ENCODE measurements around the gene FSTL5.

FSTL5 gene

DNA sequence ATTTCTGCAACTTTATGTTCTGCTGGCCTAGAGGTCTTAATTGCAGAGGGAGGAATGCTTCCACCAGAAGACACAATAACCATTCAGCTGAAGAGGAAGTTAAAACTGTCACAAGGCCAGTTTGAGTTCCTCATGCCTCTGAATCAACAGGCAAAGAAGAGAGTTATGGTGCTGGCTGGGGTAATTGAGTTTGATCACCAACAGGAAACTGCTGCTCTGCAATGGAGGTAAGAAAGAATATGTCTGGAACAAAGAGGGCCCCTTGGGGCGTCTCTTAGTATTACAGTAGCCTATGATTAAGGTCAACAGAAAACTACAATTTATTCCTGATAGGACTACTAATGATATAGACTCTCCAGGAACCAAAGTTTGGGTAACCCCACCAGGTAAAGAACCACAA, 744.0 kb downstream of the FSTL5 start:
- no peak for DNase-seq

DNA sequence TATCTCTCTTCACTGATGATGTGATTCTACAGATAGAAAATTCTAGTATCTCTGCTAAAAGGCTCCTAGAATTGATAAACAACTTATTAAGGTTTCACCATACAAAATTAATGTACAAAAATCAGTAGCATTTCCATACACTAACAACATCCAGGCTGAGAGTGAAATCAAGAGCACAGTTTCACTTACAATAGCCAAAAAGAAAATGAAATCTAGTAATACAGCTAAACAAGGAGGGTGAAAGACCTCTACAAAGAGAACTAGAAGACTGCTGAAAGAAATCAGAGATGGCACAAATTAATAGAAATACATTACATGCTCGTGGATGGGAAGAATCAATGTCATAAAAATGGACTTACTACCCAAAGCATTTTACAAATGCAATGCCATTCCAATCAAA, 751.9 kb downstream of the FSTL5 start:
- no peak for DNase-seq

DNA sequence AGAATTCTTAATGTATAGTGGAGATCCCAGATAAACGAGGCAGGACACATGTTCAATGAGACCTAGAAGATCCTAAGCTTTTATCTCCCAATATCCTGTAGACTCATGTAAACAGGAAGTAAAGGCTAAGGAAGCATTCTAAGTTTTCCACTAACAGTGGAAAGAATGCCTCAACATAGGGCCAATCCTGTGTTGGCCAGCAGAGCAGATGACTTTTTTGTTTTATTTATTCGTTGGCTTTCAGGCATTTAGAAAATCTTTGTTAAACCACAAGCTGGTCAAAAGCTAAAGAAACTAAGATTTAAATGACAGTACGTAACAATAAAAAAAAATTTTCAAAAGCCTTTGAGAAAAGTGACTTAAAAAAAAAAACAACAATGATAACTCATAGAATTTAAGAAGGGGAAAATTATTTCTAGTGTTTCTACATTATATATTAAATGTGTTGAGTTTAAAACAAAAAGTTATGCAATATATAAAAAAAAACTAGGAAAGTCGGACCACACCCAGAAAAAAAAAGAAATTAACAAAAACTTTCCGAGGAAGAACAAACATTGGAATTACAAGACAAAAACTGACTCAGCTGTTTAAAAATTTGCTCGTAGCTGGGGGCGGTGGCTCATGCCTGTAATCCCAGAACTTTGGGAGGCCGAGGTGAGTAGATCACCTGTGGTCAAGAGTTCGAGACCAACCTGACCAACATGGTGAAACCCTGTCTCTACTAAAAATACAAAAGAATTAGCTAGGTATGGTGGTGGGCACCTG, 759.3 kb downstream of the FSTL5 start:
- DNase-seq, result no peak

GRCh38 chr4:161403781-161404180, 760.0 kb downstream of the FSTL5 start:
- DNase-seq, result no peak

GRCh38 chr4:161393602-161394001, 770.2 kb downstream of the FSTL5 start:
- no peak for DNase-seq

- no peak for DNase-seq
Observed at GRCh38 chr4:161382655-161383054, 781.1 kb downstream of the FSTL5 start.

DNA sequence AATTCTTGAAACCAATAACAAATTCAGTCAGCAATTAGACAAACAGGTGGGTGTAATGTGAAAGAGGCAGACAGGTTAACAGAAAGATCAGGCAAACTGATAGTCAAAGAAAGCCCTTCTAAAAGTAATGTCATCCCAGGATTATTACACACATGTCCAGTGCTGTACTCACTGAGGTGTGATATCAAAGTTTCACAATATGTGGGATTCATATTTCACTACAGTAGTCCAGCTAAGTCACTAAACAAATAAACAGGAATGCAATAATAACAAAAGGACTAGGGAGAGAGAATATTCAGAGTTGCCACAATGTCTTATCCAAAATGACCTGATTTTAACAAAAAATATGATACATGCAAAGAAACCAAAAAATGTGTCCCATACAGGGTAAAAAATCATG, 787.5 kb downstream of the FSTL5 start:
- no peak for DNase-seq

DNA sequence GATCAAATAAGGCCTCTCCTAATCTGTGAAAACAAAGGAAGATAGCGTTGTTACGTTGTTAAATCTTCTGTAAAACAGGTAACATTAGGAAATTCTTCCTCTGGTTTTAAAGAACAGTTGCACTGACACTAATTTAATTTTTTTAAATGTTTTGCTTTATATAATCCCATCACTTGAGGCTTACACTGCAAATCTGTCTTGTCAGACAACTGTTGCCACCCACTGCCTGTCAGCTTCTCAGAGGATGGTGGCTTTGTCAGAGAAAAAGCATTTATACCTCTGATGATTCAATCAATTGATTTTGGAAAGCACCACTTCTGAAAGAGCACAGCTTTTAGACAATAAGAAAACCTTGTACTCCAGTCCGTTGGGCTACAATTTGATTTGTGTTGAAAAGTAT, 799.1 kb downstream of the FSTL5 start:
- no peak for DNase-seq

DNA sequence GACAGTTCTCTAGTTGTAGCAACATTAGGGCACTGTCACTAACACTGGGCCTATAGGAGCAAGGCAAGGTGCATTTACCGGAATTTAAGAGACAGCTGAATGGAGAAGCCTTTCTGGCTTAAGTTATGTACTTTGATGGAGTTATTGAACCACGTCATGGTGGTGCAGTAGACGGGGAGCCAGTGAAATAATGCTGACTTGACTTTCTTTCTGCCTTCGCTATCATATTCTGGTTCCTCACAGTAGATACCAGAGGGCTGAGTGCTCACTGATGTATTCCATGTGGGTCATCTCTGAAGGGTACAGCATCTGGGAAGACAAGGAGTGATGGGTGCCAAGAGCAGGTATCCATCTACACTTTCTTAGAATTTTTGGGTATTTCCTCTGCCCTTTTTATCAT, 802.8 kb downstream of the FSTL5 start:
- no peak for DNase-seq

GRCh38 chr4:161359491-161359890, 804.3 kb downstream of the FSTL5 start:
- DNase-seq, result no peak

DNA sequence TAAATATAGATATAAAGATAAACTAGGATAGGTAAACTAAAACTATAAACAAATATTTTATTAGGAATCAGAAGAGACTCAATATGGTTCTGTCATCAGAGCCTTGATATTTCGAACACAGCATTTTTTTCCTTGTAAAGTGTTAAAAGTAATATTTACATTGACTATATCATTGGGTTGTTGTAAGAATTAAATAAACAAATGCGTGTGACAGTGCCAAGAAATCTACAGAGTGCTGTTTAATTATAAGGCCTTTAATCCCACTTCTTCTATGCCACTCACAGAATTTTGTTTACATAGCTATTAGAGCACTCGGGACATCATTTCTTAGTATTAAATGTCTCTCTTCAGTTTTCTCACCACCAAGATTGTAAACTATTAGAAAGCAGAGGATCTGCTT, 807.4 kb downstream of the FSTL5 start:
- DNase-seq, result no peak

DNA sequence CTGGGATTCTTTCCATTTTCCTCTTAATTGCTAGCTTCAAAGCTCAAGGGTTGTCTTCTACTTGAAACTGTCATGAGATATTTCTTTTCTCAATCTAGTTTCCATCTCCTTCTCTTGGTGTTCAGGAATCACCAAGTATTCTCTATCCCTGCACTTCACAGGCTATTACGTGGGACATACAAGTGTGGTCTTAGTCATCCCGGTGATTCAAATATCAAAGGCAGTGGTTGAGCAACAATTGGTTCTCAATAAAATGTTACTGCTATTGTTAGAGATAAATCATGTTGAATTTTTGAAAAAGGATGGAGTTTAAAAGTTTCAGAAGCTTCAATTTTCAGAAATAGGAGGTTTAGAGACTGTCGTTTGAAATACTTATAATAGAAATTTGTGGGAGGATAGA, 812.9 kb downstream of the FSTL5 start:
- DNase-seq, result no peak

DNA sequence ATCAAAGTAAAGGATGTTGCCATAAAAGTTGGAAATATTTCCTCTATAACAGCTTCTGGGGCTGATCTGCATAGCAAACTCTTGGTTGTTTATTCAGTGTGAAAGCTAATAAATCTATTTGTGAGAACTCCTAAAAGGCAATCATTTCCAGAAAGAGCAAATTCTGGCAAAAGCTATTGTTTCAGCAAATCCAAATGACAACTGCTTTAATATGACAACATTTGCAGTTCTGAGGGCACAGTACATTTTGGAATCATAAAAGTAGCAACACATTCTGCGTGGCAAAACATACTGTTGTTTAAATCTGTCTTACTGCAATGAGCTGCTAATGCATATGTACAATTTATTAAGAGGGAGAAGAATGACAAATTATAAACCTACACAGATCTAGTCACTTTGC, 818.1 kb downstream of the FSTL5 start:
- DNase-seq, result no peak

DNA sequence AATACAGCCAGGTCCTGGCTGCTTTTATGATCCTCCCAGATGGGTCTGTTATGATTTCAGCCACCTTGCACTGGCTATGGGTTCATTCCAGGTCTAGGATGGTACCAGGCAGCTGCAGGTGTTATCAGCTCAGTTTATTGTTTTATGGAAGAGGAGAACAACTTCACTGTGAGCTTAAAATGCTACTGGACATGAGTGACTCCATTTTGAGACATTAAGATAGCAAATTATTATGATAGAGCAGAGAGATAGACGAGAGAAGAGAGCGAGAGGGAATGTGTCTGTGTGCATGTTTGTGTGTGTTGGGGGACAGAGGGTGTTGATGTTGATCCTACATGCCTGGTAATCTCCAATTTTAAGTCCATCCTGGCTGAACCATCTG, 820.2 kb downstream of the FSTL5 start:
- no peak for DNase-seq

DNA sequence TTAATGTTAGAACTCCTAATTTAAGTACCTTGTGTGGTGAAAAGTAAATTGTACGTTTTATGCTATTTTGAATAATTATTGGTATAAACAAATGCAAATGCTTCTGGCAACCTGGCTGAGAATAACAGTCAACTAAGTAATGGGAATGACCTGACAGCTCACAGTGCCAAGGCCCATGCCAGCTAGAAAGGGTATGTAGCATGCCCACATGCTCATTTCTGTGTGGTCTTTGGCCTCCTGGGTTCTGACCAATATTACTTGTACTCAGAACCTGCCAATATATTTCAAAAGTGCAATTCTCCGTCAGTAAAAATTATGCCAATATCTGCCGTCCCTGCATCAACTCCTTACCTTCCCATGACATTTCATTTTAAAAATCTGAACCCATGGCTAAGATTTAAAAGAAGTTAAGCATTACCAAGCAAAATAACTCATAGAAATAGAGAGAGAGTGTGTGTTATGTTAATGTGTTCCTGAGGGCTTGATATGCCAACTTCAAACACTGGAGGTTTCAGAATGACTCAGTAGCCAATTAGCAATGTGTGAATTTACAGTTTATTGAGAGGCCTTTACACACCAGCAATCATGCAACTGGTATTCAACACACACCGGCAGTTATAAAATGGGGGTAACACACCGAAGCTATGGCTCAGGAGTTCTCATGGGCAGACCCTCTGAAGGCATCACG, 820.8 kb downstream of the FSTL5 start:
- DNase-seq, result no peak

DNA sequence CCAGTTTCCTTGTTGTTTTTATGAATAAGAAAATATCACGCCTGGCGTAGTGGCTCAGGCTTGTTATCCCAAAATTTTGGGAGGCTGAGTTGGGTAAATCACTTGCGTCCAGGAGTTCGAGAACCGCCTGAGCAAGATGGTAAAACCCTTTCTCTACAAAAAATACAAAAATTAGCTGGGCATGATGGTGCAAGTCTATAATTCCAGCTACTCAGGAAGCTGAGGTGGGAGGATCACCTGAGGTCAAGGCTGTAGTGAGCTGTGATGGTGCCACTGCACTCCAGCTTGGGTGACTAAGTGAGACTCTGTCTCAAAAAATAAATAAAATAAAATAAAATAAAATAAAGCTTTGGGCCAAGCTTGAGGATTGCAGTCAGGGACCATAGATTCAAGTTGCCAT, 827.2 kb downstream of the FSTL5 start:
- DNase-seq, result no peak

DNA sequence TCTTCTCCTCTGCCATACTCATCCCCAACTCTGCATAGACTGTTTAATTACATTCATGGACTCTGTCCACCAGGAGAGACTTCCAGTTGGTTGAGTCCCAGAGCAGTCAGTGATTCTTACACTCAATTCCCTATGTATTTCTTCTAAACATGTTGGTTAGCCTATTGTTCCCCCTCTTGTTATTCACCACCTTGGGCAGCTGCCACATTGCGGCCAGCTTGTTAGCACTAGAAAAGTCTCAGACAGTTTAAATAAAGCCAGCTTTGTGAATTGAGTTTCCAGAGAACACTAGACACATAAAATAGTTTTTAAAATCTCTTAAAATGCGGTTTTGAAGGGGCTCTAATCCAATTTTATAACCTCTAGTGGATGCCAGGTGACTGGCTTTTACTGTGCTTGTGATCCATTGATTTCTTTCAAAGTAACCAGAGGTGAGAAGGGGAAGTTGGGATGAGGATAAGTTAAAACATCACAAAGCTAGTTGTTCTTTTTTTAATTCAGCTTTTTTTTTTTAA, 827.7 kb downstream of the FSTL5 start:
- no peak for DNase-seq
